HCT116 (cell line): Measurements from ENCODE around the gene FAM118B. TPM values are rescaled to one million over a fixed set of nuclear protein-coding genes. Genes with fewer than 3 reads are reported as not detected.

Experiments
- ATAC-seq: fragments of 200-7000 bp; cut with Tn5 transposase; 2 replicates; pipeline ENCODE4 v1.9.1; 2020; ENCODE audit warnings: mild to moderate bottlenecking, moderate library complexity
- BruUV-seq: library from RNA; stranded (reverse); fragments of 400-500 nt; replicated peaks from 2 replicates; lab custom pipeline; 2021; lab: Mats Ljungman, UMichigan
- CTCF ChIA-PET: fragments of 300-600 bp; sonication (Branson Sonifier 250); formaldehyde crosslinking; loops from one replicate; lab custom pipeline; 2021; ENCODE audit warnings: antibody characterized with exemption; lab: Charles Lee
- POLR2A ChIA-PET: fragments of 300-600, 350-600 bp; sonication (Branson Sonifier 250); formaldehyde crosslinking; loops from one replicate; lab custom pipeline; 2021; ENCODE audit warnings: antibody characterized with exemption; lab: Charles Lee
- RAD21 ChIA-PET, 2 experiments: fragments of 300-600 bp; sonication (Branson Sonifier 250); formaldehyde crosslinking; loops; one replicate each; lab custom pipeline; 2023; ENCODE audit warnings: low total read pairs in 2 of 2; ENCODE audit not compliant: uncharacterized antibody in 2 of 2, unreplicated experiment in 2 of 2, low non-redundant PET in 1 of 2; lab: Charles Lee
- DNase-seq: peaks from one replicate; pipeline ENCODE4 v3.0.0-alpha.2; 2010; ENCODE audit warnings: low read depth, low spot score
- H2AFZ ChIP-seq: fragments of 200-600 bp; shearing (Covaris generic), sonication (generic); 2 replicates; pipeline ENCODE4 v1.6.1; 2017; ENCODE audit warnings: low read depth, mixed run types, mixed read lengths, antibody characterized with exemption, low read length; ENCODE audit not compliant: poor library complexity, severe bottlenecking
- H3K27ac ChIP-seq: 2 replicates; pipeline ENCODE4 v1.5.1; 2012; ENCODE audit warnings: low read depth, low read length
- H3K27me3 ChIP-seq: fragments of 200-600 bp; sonication (generic); 2 replicates; pipeline ENCODE4 v1.6.1; 2016; ENCODE audit warnings: mixed run types, low read length, mixed read lengths; ENCODE audit not compliant: insufficient read depth
- H3K36me3 ChIP-seq, 2 experiments: fragments of 200-500 bp in 1 of 2; fragments of 200-600 bp in 1 of 2; sonication (Bioruptor generic) in 1 of 2; sonication (generic) in 1 of 2; 2 replicates each; pipeline versions ENCODE4 v1.5.1 to v1.6.1; 2014 to 2016; ENCODE audit warnings: low read length in 2 of 2, inconsistent platforms in 1 of 2, mixed read lengths in 1 of 2, mixed run types in 1 of 2; ENCODE audit not compliant: insufficient read depth in 2 of 2, control insufficient read depth in 1 of 2
- H3K4me1 ChIP-seq, 2 experiments: fragments of 200-600 bp in 1 of 2; sonication (generic) in 1 of 2; 2 replicates each; pipeline versions ENCODE4 v1.5.1 to v1.6.1; 2012 to 2017; ENCODE audit warnings: low read length in 2 of 2, inconsistent platforms in 1 of 2, mild to moderate bottlenecking in 1 of 2, mixed read lengths in 1 of 2, mixed run types in 1 of 2, moderate library complexity in 1 of 2; ENCODE audit not compliant: insufficient read depth in 2 of 2, control insufficient read depth in 1 of 2
- H3K4me2 ChIP-seq: fragments of 200-600 bp; sonication (generic); 2 replicates; pipeline ENCODE4 v1.6.1; 2017; ENCODE audit warnings: mixed run types, low read length, mixed read lengths
- H3K4me3 ChIP-seq, 2 experiments: fragments of 200-600 bp in 1 of 2; sonication (generic) in 1 of 2; replicated peaks in 1 of 2; 2 replicates each; pipeline ENCODE4 v1.5.1; 2011 to 2016; ENCODE audit warnings: low read length in 2 of 2, control low read depth in 1 of 2, low read depth in 1 of 2, mild to moderate bottlenecking in 1 of 2, mixed read lengths in 1 of 2, mixed run types in 1 of 2
- H3K79me2 ChIP-seq: fragments of 200-600 bp; sonication (generic); 2 replicates; pipeline ENCODE4 v1.6.1; 2017; ENCODE audit warnings: mild to moderate bottlenecking, mixed run types, low read length, moderate library complexity, mixed read lengths; ENCODE audit not compliant: insufficient read depth
- H3K9ac ChIP-seq: fragments of 200-600 bp; sonication (generic); 2 replicates; pipeline ENCODE4 v1.6.1; 2016; ENCODE audit warnings: low read length, mixed read lengths
- H3K9me2 ChIP-seq: fragments of 200-600 bp; sonication (generic), shearing (Covaris generic); 2 replicates; pipeline ENCODE4 v1.6.1; 2017; ENCODE audit warnings: mixed run types, mild to moderate bottlenecking, moderate library complexity; ENCODE audit not compliant: insufficient read depth
- H3K9me3 ChIP-seq, 2 experiments: fragments of 200-500 bp in 1 of 2; fragments of 200-600 bp in 1 of 2; sonication (Bioruptor generic) in 1 of 2; sonication (generic) in 1 of 2; 2 replicates each; pipeline ENCODE4 v1.6.1; 2014 to 2017; ENCODE audit warnings: low read length in 2 of 2, mixed read lengths in 2 of 2, inconsistent platforms in 1 of 2, low read depth in 1 of 2, mild to moderate bottlenecking in 1 of 2, mixed run types in 1 of 2, moderate library complexity in 1 of 2; ENCODE audit not compliant: control insufficient read depth in 1 of 2, insufficient read depth in 1 of 2
- H4K20me1 ChIP-seq: fragments of 200-600 bp; sonication (generic), shearing (Covaris generic); 2 replicates; pipeline ENCODE4 v1.6.1; 2017; ENCODE audit warnings: mixed run types, mild to moderate bottlenecking, moderate library complexity; ENCODE audit not compliant: insufficient read depth
- EZH2 ChIP-seq: fragments of 200-600 bp; sonication (generic); IDR thresholded peaks from 2 replicates; pipeline ENCODE4 v1.6.1; 2017; ENCODE audit warnings: antibody characterized with exemption, mixed run types
- JUND ChIP-seq: IDR thresholded peaks from 2 replicates; pipeline ENCODE4 v1.6.1; 2012
- SP1 ChIP-seq: IDR thresholded peaks from 2 replicates; pipeline ENCODE4 v1.6.1; 2012; ENCODE audit warnings: low read depth
- TCF7L2 ChIP-seq: IDR thresholded peaks from 2 replicates; pipeline ENCODE4 v1.7.0; 2011; ENCODE audit warnings: borderline replicate concordance, inconsistent platforms; ENCODE audit not compliant: insufficient read depth, insufficient read length; ENCODE audit errors: extremely low read depth
- ZNF274 ChIP-seq: fragments of 200-500 bp; sonication (Bioruptor generic); IDR thresholded peaks from 2 replicates; pipeline ENCODE4 v1.6.1; 2014; ENCODE audit warnings: mild to moderate bottlenecking, low read depth, low read length, inconsistent platforms
- intact Hi-C: fragments of 100-400 bp; cut with micrococcal nuclease; formaldehyde crosslinking; loops from 2 replicates; pipeline ENCODE4 v1.10.0; 2022
- total RNA-seq: library from RNA; stranded (reverse); gene quantifications from one replicate; pipeline ENCODE4 v1.2.1, GENCODE V29; 2021; ENCODE audit not compliant: unreplicated experiment
- TF ChIP-seq, protein P1 (sequence below), 3 experiments: fragments of 200-600 bp in 1 of 3; sonication (generic) in 1 of 3; IDR thresholded peaks in 2 of 3; conservative IDR thresholded peaks in 1 of 3; 2 replicates each; pipeline ENCODE4 v1.5.1; 2012 to 2017; ENCODE audit warnings: low read depth in 2 of 3, low read length in 2 of 3, antibody characterized with exemption in 1 of 3, borderline replicate concordance in 1 of 3, control low read depth in 1 of 3, mild to moderate bottlenecking in 1 of 3, mixed read lengths in 1 of 3, mixed run types in 1 of 3, moderate library complexity in 1 of 3; ENCODE audit not compliant: insufficient read depth in 1 of 3

The FAM118B gene
- total RNA-seq, 1 experiment from 2014 or later: 12.8 TPM

DNA sequence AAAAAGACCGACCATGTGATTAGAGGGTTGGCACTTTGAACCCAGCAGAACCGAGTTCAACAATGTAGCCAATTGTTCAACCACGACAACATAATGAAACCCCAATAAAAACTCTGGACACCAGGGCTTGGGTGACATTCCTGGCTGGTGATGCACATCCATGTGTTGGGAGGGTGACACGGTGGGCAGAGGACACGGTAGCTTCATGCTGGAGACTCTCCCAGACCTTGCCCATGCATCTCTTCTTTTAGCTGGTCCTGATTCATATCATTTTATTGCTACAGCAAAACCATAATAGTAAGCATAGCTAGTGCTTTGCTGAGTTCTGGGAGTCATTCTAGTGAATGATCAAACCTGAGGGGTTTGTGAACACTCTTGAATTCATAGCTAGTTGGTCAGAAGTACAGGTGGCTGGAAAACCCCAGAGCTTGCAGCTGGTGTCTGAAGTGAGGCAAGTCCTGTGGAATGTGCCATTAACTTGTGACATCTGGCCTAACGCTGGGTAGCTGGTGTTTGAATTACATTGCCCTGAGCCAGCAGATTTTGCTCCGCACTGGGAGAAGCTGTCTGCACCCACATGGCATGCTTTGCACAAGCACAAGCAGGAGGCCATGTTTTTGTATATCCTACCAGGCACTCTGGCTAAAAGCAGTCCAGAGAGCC, 14.2 kb upstream of the FAM118B start:
- Histone ChIP-seq H3K79me2 (peaks cover 11% of the 10 kb centered on the region; the same call in 1 of the 2 replicates), H3K9me3 (peaks cover 0 to 6% of the 10 kb centered on the region in 2 experiments; a peak in 2 of 4 replicates), H3K4me3 (no peak overlapping the region), H3K9ac (no peak overlapping the region), H3K27ac (no peak overlapping the region), H3K4me1 (no peaks in the 10 kb centered on the region), H4K20me1 (no peaks in the 10 kb centered on the region), H3K27me3 (no peaks in the 10 kb centered on the region), H3K9me2 (no peaks in the 10 kb centered on the region), H3K36me3 (peaks cover 20 to 52% of the 10 kb centered on the region in 2 experiments), H2AFZ (no peak overlapping the region), H3K4me2 (no peak overlapping the region)
- DNase-seq: no peak
- BruUV-seq: no TSS peak
- ChIA-PET RAD21 (no interaction called here), POLR2A (no interaction called here), CTCF (no interaction called here)
- ATAC-seq: no peak
- intact Hi-C loops: no loop called here
- TF ChIP-seq, protein P1, sequence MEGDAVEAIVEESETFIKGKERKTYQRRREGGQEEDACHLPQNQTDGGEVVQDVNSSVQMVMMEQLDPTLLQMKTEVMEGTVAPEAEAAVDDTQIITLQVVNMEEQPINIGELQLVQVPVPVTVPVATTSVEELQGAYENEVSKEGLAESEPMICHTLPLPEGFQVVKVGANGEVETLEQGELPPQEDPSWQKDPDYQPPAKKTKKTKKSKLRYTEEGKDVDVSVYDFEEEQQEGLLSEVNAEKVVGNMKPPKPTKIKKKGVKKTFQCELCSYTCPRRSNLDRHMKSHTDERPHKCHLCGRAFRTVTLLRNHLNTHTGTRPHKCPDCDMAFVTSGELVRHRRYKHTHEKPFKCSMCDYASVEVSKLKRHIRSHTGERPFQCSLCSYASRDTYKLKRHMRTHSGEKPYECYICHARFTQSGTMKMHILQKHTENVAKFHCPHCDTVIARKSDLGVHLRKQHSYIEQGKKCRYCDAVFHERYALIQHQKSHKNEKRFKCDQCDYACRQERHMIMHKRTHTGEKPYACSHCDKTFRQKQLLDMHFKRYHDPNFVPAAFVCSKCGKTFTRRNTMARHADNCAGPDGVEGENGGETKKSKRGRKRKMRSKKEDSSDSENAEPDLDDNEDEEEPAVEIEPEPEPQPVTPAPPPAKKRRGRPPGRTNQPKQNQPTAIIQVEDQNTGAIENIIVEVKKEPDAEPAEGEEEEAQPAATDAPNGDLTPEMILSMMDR (IDR thresholded peaks at IDR 0.05 in 2 of 3, conservative IDR thresholded peaks at IDR 0.05 in 1 of 3; ENCODE audit: borderline replicate concordance in 1 of 3, insufficient read depth in 1 of 3, low read depth in 2 of 3, low read length in 2 of 3): no peak
- TF ChIP-seq ZNF274: no peak

DNA sequence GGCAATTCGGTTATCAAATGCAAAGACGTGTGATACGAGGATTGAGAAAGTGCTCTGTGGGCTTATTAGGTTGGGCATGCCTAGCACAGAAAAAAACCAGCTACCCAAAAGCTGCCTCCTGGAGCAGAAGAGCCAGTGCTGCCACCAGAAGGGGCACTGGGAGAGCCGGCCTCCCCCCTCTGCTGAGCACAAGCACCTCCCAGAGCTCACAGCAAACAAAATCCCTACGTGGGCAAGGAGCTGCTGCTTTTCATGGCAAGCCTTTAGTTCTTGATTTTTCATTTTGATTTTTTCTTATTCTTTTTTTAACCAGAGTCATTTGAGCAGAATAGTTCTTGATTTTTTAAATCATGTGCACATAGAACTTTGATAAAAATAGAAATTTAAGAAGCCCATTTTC, 12.9 kb upstream of the FAM118B start:
- no peak overlapping the region for H3K4me3 ChIP-seq
- H3K27ac ChIP-seq: no peak overlapping the region
- no peaks in the 10 kb centered on the region for H4K20me1 ChIP-seq
- peaks cover 30 to 57% of the 10 kb centered on the region in 2 experiments for H3K36me3 ChIP-seq
- peaks cover 11% of the 10 kb centered on the region; the same call in 1 of the 2 replicates for H3K79me2 ChIP-seq
- H3K9me2 ChIP-seq: no peaks in the 10 kb centered on the region
- no peak overlapping the region for H3K4me2 ChIP-seq
- H3K9ac ChIP-seq: no peak overlapping the region
- H3K27me3 ChIP-seq: no peaks in the 10 kb centered on the region
- no peak for ATAC-seq
- H3K9me3 ChIP-seq: peaks cover 0 to 6% of the 10 kb centered on the region in 2 experiments; a peak in 2 of 4 replicates
- ChIA-PET RAD21 (no interaction called here), POLR2A (no interaction called here), CTCF (no interaction called here)
- DNase-seq: no peak
- TF ChIP-seq ZNF274: no peak
- TF ChIP-seq, protein P1 (IDR thresholded peaks at IDR 0.05 in 2 of 3, conservative IDR thresholded peaks at IDR 0.05 in 1 of 3; ENCODE audit: borderline replicate concordance in 1 of 3, insufficient read depth in 1 of 3, low read depth in 2 of 3, low read length in 2 of 3): no peak
- TF ChIP-seq EZH2: no peak
- no peak for TF ChIP-seq SP1
- TF ChIP-seq TCF7L2: no peak
- no peak for TF ChIP-seq JUND
- H2AFZ ChIP-seq: no peak overlapping the region
- no TSS peak for BruUV-seq
- H3K4me1 ChIP-seq: no peaks in the 10 kb centered on the region
- intact Hi-C loops: no loop called here
